GM12865 (cell line): ENCODE data around the gene EML1.

Experiments used
- DNase-seq: peaks from one replicate; pipeline ENCODE4 v3.0.0; 2010; ENCODE audit warnings: low read depth
- H3K4me3 ChIP-seq: 2 replicates; pipeline ENCODE4 v1.5.1; 2011; ENCODE audit warnings: mild to moderate bottlenecking, low read depth, low read length, control low read depth
- TF ChIP-seq, protein P1 (sequence below): IDR thresholded peaks from 2 replicates; pipeline ENCODE4 v1.5.1; 2011; ENCODE audit warnings: low read length, control low read depth, low read depth, inconsistent platforms; ENCODE audit not compliant: insufficient read depth; ENCODE audit errors: missing control alignments

EML1 gene

GRCh38 chr14:99871771-99872170 lies 78.6 kb downstream of the EML1 start:
- no peak for DNase-seq

DNA sequence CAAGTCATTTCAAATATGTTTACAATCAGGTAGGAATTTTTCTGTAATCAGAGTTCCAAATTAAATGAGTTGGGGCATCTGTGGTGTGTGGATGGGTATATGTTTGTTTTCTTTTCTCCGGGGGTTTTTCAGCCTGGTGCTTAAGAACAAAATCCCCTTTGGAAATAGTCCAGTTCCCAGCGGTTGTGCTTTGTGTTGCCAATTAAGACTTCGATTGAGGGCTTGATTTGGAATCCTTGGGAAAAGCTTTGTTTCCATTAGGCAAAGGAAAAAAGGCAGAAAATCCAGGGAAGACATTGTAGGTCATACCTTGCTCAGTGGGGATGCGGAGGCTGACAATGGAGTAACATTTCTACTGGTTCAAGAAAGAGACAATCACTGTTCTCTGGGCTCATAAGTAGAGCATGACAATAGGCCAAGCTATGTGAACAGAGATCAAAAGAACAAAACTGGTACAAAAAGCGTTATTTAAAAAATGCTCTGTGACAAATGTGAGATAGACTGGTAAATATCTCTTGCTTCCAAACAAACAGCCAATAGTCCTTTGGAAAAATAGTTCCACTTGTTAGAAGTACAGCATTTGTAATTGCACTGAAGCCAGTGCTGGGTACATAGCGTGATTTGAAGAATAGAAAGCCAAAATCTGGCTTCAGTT lies 79.7 kb downstream of the EML1 start:
- no peak for DNase-seq
- TF ChIP-seq, protein P1, sequence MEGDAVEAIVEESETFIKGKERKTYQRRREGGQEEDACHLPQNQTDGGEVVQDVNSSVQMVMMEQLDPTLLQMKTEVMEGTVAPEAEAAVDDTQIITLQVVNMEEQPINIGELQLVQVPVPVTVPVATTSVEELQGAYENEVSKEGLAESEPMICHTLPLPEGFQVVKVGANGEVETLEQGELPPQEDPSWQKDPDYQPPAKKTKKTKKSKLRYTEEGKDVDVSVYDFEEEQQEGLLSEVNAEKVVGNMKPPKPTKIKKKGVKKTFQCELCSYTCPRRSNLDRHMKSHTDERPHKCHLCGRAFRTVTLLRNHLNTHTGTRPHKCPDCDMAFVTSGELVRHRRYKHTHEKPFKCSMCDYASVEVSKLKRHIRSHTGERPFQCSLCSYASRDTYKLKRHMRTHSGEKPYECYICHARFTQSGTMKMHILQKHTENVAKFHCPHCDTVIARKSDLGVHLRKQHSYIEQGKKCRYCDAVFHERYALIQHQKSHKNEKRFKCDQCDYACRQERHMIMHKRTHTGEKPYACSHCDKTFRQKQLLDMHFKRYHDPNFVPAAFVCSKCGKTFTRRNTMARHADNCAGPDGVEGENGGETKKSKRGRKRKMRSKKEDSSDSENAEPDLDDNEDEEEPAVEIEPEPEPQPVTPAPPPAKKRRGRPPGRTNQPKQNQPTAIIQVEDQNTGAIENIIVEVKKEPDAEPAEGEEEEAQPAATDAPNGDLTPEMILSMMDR: no peak
- no peak overlapping the region for H3K4me3 ChIP-seq

More at GRCh38 chr14:99871771-99872170, 78.6 kb downstream of the EML1 start:
- TF ChIP-seq, protein P1: no peak
- no peak overlapping the region for H3K4me3 ChIP-seq

DNA sequence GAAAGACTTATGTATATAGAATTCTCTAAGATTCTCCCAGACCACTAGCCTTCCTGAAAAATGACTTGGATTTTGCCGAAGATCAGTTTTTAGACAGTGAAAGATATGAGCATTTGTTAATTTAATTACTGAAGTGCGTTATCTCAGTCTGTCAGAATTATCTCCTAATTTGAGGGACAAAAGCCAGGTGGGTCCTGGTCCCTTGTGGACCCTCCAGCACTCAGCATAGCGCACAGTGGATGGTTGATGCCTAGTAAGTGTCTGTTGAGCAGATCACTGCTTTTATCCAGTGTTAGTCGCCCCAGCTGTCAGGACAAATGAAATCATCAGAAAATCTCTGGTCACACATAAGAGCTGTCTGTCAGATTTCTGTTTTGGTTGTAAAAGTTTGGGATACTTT lies 80.4 kb downstream of the EML1 start:
- DNase-seq: no peak
- H3K4me3 ChIP-seq: no peak overlapping the region
- TF ChIP-seq, protein P1: no peak

DNA sequence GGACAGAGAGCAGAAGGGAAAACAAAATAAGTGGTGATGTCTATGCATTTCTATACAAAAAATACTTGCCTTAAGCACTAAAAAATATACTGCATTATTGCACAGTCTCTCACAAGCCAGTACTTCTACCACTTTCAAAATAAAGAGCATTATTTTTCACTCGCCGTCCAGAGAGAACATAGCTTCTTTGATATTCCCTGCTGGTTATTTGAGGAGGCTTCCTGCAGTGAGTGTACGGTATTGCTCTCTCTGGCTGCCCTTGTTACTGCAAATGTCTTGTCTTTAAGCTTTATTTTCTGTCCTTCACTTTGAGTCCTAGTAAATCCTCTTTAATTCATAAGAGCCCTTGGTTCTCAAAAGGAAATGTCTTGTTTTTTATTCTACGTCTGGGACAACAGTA lies 81.1 kb downstream of the EML1 start:
- DNase-seq: no peak
- H3K4me3 ChIP-seq: no peak overlapping the region
- TF ChIP-seq, protein P1: no peak

DNA sequence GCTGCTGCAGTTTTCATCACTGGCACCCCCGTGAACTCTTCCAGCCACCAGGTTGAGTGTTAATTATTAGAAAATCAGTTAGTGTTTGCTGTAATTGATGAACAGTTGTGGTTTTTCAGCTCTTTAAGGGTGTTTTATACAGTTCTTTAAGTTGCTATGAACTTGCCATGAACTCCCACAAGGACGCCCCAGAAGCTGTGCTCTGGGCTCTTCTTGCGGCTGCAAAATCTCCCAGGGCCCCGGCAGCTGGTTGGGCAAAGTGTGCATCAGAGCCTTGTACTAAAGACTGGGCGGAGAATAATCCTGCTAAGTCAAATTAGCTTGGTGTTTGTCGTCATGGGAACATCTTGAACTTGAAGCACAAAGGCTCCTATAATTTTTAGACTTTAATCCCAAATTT lies 82.2 kb downstream of the EML1 start:
- no peak overlapping the region for H3K4me3 ChIP-seq
- DNase-seq: no peak
- TF ChIP-seq, protein P1: no peak

DNA sequence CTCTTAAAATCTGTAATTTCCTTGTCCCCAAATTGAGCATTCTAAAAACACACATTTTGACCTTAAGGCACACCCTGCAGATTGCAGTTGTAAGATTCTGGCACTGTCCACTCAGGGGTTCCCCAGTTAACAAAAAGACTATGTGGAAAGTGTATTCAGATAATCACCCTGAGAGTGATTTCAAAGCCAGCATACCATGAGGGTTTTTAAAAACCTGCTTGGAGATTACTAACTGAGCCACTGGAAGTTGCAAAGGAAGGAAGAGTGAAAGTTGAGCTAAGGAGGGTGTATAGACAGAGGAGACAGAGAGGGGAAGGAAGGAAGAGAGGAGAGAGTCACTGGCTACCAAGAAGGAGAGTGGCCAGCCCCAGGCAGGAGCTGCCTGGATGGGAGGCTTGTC lies 82.6 kb downstream of the EML1 start:
- H3K4me3 ChIP-seq: no peak overlapping the region
- TF ChIP-seq, protein P1: no peak
- no peak for DNase-seq

- TF ChIP-seq, protein P1: no peak
Measured at GRCh38 chr14:99876406-99876805, 83.2 kb downstream of the EML1 start.

More at GRCh38 chr14:99876406-99876805, 83.2 kb downstream of the EML1 start:
- H3K4me3 ChIP-seq: no peak overlapping the region
- DNase-seq: no peak
